HG02870 (cell line): ENCODE results near the gene ZMYND8.

Experiments used
- ATAC-seq: cut with Tn5 transposase; IDR thresholded peaks from one replicate; pipeline ENCODE4 v1.9.1; 2021; ENCODE audit warnings: mild to moderate bottlenecking, moderate library complexity; ENCODE audit not compliant: unreplicated experiment

ZMYND8 gene

GRCh38 chr20:47233333-47234188, 122.9 kb downstream of the ZMYND8 start:
- ATAC-seq = no peak

- no peak for ATAC-seq
Measured at GRCh38 chr20:47232518-47232917, 124.0 kb downstream of the ZMYND8 start.

- no peak for ATAC-seq
Measured at GRCh38 chr20:47231382-47232039, 125.0 kb downstream of the ZMYND8 start.

- no peak for ATAC-seq
Measured at GRCh38 chr20:47230811-47231256, 125.7 kb downstream of the ZMYND8 start.

- ATAC-seq = no peak
Measured at GRCh38 chr20:47228654-47229053, 127.8 kb downstream of the ZMYND8 start.

GRCh38 chr20:47227576-47227975, 128.9 kb downstream of the ZMYND8 start:
- ATAC-seq = no peak

- no peak for ATAC-seq
Measured at GRCh38 chr20:47227119-47227518, 129.4 kb downstream of the ZMYND8 start.

GRCh38 chr20:47225458-47225857, 131.0 kb downstream of the ZMYND8 start:
- ATAC-seq = no peak

- ATAC-seq = no peak
Measured at GRCh38 chr20:47224857-47225256, 131.6 kb downstream of the ZMYND8 start.

GRCh38 chr20:47224300-47224791, 132.2 kb downstream of the ZMYND8 start:
- ATAC-seq = no peak

- ATAC-seq = no peak
Measured at GRCh38 chr20:47223896-47224295, 132.6 kb downstream of the ZMYND8 start.

GRCh38 chr20:47222468-47223119, 133.9 kb downstream of the ZMYND8 start:
- no peak for ATAC-seq

- ATAC-seq = no peak
Measured at GRCh38 chr20:47221036-47221625, 135.4 kb downstream of the ZMYND8 start.

- ATAC-seq = no peak
Measured at GRCh38 chr20:47220161-47220582, 136.3 kb downstream of the ZMYND8 start.

- no peak for ATAC-seq
Measured at GRCh38 chr20:47217482-47218446, 138.7 kb downstream of the ZMYND8 start.

GRCh38 chr20:47216819-47217410, 139.6 kb downstream of the ZMYND8 start:
- ATAC-seq = no peak

- no peak for ATAC-seq
Measured at GRCh38 chr20:47215653-47216397, 140.7 kb downstream of the ZMYND8 start.

- no peak for ATAC-seq
Measured at GRCh38 chr20:47213966-47214365, 142.5 kb downstream of the ZMYND8 start.
